Upper lobe of left lung (tissue), 4 donors: ENCODE results near the gene KIF12.

Source experiments
- POLR2A ChIP-seq, 4 donors: fragments of 450-650 bp; IDR thresholded peaks; one replicate each; pipeline ENCODE4 v1.5.1; 2016 to 2017; ENCODE audit warnings: antibody characterized with exemption in 4 of 4, mild to moderate bottlenecking in 2 of 4
- POLR2AphosphoS5 ChIP-seq, 2 donors: sonication (generic); formaldehyde crosslinking; IDR thresholded peaks; one replicate each; pipeline ENCODE4 v1.5.1; 2017; ENCODE audit warnings: antibody characterized with exemption in 2 of 2

GRCh38 chr9:114055894-114056293 lies 43.2 kb downstream of the KIF12 start:
- TF ChIP-seq POLR2AphosphoS5 (IDR thresholded peaks at IDR 0.05) = no peak
- no peak for TF ChIP-seq POLR2A (IDR thresholded peaks at IDR 0.05)
